Astrocyte (in vitro differentiated cells and primary cell): ENCODE measurements around the gene NKD1.

Experiments used
- EZH2 ChIP-seq: IDR thresholded peaks from 2 replicates; pipeline ENCODE4 v1.6.1; 2012; ENCODE audit warnings: mild to moderate bottlenecking, low read length, inconsistent platforms; ENCODE audit not compliant: insufficient read depth
- TF ChIP-seq, protein P1 (sequence below): IDR thresholded peaks from 2 replicates; pipeline ENCODE4 v1.5.1; 2011; ENCODE audit warnings: low read depth, mild to moderate bottlenecking, inconsistent platforms, low read length, moderate library complexity; ENCODE audit not compliant: insufficient read depth

DNA sequence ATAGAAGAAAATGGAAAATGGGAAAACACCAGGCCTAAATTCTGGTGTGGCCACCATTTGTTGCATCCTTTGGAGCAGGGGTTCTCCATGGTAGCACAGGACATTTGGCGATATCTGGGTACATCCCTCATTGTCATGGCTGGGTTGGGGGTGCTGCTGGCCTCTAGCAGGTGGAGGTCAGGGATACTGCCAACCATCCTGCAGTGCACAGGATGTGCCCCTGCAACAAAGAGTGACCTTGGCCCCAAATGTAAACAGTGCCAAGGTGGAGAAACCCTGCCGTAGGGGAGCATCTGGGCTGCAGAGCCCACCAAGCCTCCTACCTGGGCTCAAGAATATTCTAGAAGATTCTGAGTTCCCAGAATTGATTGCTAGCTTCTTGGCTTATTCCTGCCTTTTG, 27.5 kb downstream of the NKD1 start:
- TF ChIP-seq, protein P1, sequence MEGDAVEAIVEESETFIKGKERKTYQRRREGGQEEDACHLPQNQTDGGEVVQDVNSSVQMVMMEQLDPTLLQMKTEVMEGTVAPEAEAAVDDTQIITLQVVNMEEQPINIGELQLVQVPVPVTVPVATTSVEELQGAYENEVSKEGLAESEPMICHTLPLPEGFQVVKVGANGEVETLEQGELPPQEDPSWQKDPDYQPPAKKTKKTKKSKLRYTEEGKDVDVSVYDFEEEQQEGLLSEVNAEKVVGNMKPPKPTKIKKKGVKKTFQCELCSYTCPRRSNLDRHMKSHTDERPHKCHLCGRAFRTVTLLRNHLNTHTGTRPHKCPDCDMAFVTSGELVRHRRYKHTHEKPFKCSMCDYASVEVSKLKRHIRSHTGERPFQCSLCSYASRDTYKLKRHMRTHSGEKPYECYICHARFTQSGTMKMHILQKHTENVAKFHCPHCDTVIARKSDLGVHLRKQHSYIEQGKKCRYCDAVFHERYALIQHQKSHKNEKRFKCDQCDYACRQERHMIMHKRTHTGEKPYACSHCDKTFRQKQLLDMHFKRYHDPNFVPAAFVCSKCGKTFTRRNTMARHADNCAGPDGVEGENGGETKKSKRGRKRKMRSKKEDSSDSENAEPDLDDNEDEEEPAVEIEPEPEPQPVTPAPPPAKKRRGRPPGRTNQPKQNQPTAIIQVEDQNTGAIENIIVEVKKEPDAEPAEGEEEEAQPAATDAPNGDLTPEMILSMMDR = no peak
- no peak for TF ChIP-seq EZH2
